WTC11 (cell line): ENCODE data around the gene ABCC4.

Experiments used
- NFYB ChIP-seq: sonication (generic); formaldehyde crosslinking; conservative IDR thresholded peaks from 2 replicates; pipeline ENCODE4 v1.8.0; 2022; ENCODE audit warnings: low read depth, missing genetic modification reagents
- ZNF121 ChIP-seq: sonication (generic); formaldehyde crosslinking; IDR thresholded peaks from 2 replicates; pipeline ENCODE4 v1.8.0; 2023; ENCODE audit warnings: missing genetic modification reagents
- TF ChIP-seq, protein P1 (sequence below): fragments of 200-600 bp; IDR thresholded peaks from 2 replicates; pipeline ENCODE4 v1.8.0; 2022; ENCODE audit warnings: antibody characterized with exemption

- TF ChIP-seq NFYB (CRISPR knock-in tag) (no peak), ZNF121 (CRISPR knock-in tag) (no peak)
- TF ChIP-seq, protein P1, sequence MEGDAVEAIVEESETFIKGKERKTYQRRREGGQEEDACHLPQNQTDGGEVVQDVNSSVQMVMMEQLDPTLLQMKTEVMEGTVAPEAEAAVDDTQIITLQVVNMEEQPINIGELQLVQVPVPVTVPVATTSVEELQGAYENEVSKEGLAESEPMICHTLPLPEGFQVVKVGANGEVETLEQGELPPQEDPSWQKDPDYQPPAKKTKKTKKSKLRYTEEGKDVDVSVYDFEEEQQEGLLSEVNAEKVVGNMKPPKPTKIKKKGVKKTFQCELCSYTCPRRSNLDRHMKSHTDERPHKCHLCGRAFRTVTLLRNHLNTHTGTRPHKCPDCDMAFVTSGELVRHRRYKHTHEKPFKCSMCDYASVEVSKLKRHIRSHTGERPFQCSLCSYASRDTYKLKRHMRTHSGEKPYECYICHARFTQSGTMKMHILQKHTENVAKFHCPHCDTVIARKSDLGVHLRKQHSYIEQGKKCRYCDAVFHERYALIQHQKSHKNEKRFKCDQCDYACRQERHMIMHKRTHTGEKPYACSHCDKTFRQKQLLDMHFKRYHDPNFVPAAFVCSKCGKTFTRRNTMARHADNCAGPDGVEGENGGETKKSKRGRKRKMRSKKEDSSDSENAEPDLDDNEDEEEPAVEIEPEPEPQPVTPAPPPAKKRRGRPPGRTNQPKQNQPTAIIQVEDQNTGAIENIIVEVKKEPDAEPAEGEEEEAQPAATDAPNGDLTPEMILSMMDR = no peak
These were observed 329.0 kb downstream of the ABCC4 start for GRCh38 chr13:94972262-94972661.
